GM12873 (cell line): ENCODE measurements around the gene TM7SF3.

Source experiments
- TF ChIP-seq, protein P1 (sequence below): IDR thresholded peaks from 2 replicates; pipeline ENCODE4 v1.5.1; 2012; ENCODE audit warnings: low read depth, mild to moderate bottlenecking, moderate library complexity, low read length, control low read depth; ENCODE audit not compliant: insufficient read depth; ENCODE audit errors: missing control alignments

TM7SF3 gene

DNA sequence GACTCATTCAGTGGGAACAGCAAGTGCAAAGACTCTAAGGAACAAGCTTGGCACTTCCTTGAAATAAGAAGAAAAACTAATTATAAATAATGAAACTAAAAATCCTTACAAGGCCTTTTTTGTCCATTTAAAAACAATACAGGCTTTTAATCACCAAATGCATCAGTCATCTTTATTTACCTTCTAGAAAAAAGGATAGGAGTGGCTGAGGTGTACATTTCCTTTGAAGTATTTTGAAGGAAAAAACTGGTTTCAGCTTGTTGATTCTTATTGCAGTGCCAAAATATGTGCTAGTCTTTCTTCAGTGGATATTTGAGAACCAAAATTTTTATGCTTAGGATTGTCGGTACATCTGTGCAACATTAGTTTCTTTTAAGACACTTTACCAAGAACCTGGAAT is 38.0 kb upstream of the TM7SF3 start:
- TF ChIP-seq, protein P1, sequence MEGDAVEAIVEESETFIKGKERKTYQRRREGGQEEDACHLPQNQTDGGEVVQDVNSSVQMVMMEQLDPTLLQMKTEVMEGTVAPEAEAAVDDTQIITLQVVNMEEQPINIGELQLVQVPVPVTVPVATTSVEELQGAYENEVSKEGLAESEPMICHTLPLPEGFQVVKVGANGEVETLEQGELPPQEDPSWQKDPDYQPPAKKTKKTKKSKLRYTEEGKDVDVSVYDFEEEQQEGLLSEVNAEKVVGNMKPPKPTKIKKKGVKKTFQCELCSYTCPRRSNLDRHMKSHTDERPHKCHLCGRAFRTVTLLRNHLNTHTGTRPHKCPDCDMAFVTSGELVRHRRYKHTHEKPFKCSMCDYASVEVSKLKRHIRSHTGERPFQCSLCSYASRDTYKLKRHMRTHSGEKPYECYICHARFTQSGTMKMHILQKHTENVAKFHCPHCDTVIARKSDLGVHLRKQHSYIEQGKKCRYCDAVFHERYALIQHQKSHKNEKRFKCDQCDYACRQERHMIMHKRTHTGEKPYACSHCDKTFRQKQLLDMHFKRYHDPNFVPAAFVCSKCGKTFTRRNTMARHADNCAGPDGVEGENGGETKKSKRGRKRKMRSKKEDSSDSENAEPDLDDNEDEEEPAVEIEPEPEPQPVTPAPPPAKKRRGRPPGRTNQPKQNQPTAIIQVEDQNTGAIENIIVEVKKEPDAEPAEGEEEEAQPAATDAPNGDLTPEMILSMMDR, result no peak

- TF ChIP-seq, protein P1, result no peak
These were observed 34.9 kb upstream of the TM7SF3 start for GRCh38 chr12:27048822-27049752.

DNA sequence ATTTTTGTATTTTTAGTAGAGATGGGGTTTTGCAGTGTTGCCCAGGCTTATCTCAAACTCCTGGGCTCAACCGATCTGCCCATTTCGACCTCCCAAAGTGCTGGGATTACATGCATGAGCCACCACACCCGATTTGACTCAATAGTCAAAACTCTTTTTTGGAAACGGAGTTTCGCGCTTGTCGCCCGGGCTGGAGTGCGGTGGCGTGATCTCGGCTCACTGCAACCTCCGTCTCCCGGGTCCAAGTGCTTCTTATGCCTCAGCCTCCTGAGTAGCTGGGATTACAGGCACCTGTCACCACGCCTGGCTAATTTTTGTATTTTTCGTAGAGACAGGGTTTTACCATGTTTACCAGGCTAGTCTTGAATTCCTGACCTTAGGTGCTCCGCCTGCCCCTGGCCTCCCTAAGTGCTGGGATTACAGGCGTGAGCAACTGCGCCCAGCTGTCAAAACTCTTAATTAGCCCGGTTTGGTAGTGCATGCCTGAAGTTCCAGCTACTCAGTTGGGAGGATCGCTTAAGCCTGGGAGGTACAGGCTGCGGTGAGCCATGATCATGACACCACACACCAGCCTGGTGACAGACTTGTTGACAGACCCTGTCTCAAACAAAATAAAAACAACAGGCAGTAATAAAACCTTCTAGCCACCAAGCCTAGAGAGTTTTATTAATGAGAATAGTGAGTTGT is 20.6 kb upstream of the TM7SF3 start:
- TF ChIP-seq, protein P1, result no peak

- TF ChIP-seq, protein P1, result no peak
These were observed 18.5 kb upstream of the TM7SF3 start for GRCh38 chr12:27032679-27033078.

GRCh38 chr12:27031531-27031930 is 17.3 kb upstream of the TM7SF3 start:
- TF ChIP-seq, protein P1, result no peak

GRCh38 chr12:27026257-27026656 is 12.1 kb upstream of the TM7SF3 start:
- TF ChIP-seq, protein P1, result no peak

- TF ChIP-seq, protein P1, result no peak
These were observed 10.9 kb upstream of the TM7SF3 start for GRCh38 chr12:27025116-27025515.
